ENCODE data around the gene DLGAP1.

DLGAP1 gene

GRCh38 chr18:3577281-3577855, 877.7 kb downstream of the DLGAP1 start:
- FAIRE-seq, result no peak

GRCh38 chr18:3572761-3573160, 882.3 kb downstream of the DLGAP1 start:
- FAIRE-seq, result no peak

GRCh38 chr18:3566851-3567250, 888.3 kb downstream of the DLGAP1 start:
- FAIRE-seq, result no peak

- FAIRE-seq, result no peak
These were observed 894.4 kb downstream of the DLGAP1 start for GRCh38 chr18:3560755-3561154.

- FAIRE-seq, result no peak
These were observed 900.2 kb downstream of the DLGAP1 start for GRCh38 chr18:3554811-3555427.

- FAIRE-seq, result no peak
These were observed 901.0 kb downstream of the DLGAP1 start for GRCh38 chr18:3554091-3554601.

- no peak for FAIRE-seq
These were observed 902.8 kb downstream of the DLGAP1 start for GRCh38 chr18:3552305-3552704.

- FAIRE-seq, result no peak
These were observed 907.1 kb downstream of the DLGAP1 start for GRCh38 chr18:3547891-3548615.

GRCh38 chr18:3546106-3546505, 909.0 kb downstream of the DLGAP1 start:
- FAIRE-seq, result no peak

- FAIRE-seq, result no peak
These were observed 910.6 kb downstream of the DLGAP1 start for GRCh38 chr18:3544537-3544936.

- no peak for FAIRE-seq
These were observed 913.3 kb downstream of the DLGAP1 start for GRCh38 chr18:3541549-3542386.

- FAIRE-seq, result no peak
These were observed 914.1 kb downstream of the DLGAP1 start for GRCh38 chr18:3540805-3541548.

GRCh38 chr18:3538954-3539617, 916.0 kb downstream of the DLGAP1 start:
- FAIRE-seq, result no peak

GRCh38 chr18:3538456-3538855, 916.7 kb downstream of the DLGAP1 start:
- peak; percentile 79 for FAIRE-seq

- FAIRE-seq, result no peak
These were observed 924.3 kb downstream of the DLGAP1 start for GRCh38 chr18:3530807-3531206.

GRCh38 chr18:3529601-3530000, 925.5 kb downstream of the DLGAP1 start:
- no peak for FAIRE-seq

- FAIRE-seq, result no peak
These were observed 926.0 kb downstream of the DLGAP1 start for GRCh38 chr18:3529077-3529476.

- FAIRE-seq, result no peak
These were observed 926.9 kb downstream of the DLGAP1 start for GRCh38 chr18:3528231-3528630.

GRCh38 chr18:3526421-3527354, 928.4 kb downstream of the DLGAP1 start:
- no peak for FAIRE-seq

- FAIRE-seq, result no peak
These were observed 929.2 kb downstream of the DLGAP1 start for GRCh38 chr18:3525870-3526420.
